Activated CD8-positive, alpha-beta T cell treated with anti-CD3 and anti-CD28 coated beads for 36 hours (primary cell): ENCODE results near the gene ZNF860. TPM values are rescaled to one million over a fixed set of nuclear protein-coding genes. Genes with fewer than 3 reads are reported as not detected.

Experiments
- ATAC-seq: fragments of 200-7000 bp; cut with Tn5 transposase; one replicate; pipeline ENCODE4 v1.10.0; 2021; ENCODE audit warnings: mild to moderate bottlenecking, moderate library complexity
- CTCF ChIA-PET: fragments of 350-600 bp; sonication (Branson Sonifier 250); formaldehyde crosslinking; loops from one replicate; lab custom pipeline; 2021; ENCODE audit warnings: antibody characterized with exemption; lab: Charles Lee
- POLR2A ChIA-PET: fragments of 350-600 bp; sonication (Branson Sonifier 250); formaldehyde crosslinking; loops from one replicate; lab custom pipeline; 2021; ENCODE audit warnings: antibody characterized with exemption; lab: Charles Lee
- DNase-seq: peaks from one replicate; pipeline ENCODE4 v3.0.0-alpha.2; 2020
- H3K27ac Mint-ChIP-seq: one replicate; pipeline ENCODE4 v1.8.0; 2021; ENCODE audit warnings: mild to moderate bottlenecking, mixed read lengths
- H3K27me3 Mint-ChIP-seq: one replicate; pipeline ENCODE4 v1.8.0; 2021; ENCODE audit warnings: mixed read lengths
- H3K36me3 Mint-ChIP-seq: one replicate; pipeline ENCODE4 v1.8.0; 2021; ENCODE audit warnings: low read depth, mixed read lengths
- H3K4me1 Mint-ChIP-seq: one replicate; pipeline ENCODE4 v1.8.0; 2021; ENCODE audit warnings: low read depth, mixed read lengths
- H3K4me3 Mint-ChIP-seq: one replicate; pipeline ENCODE4 v1.8.0; 2021; ENCODE audit warnings: mild to moderate bottlenecking, moderate library complexity, mixed read lengths
- H3K9me3 Mint-ChIP-seq: one replicate; pipeline ENCODE4 v1.8.0; 2021; ENCODE audit warnings: mixed read lengths
- CTCF ChIP-seq: fragments of 200-600 bp; IDR thresholded peaks from one replicate; pipeline ENCODE4 v1.8.0; 2022; ENCODE audit warnings: antibody characterized with exemption, mild to moderate bottlenecking
- intact Hi-C: fragments of 100-400 bp; cut with micrococcal nuclease; formaldehyde crosslinking; loops from one replicate; pipeline ENCODE4 v1.10.0; 2022
- total RNA-seq, 2 experiments: library from RNA; stranded (reverse); gene quantifications; one replicate each; pipeline ENCODE4 v1.2.3, GENCODE V29; 2021

Gene ZNF860
- total RNA-seq, 2 experiments from 2014 or later, result not detected

GRCh38 chr3:32037932-32038267 lies 56.4 kb downstream of the ZNF860 start:
- intact Hi-C loops, result no loop called here
- no peak for TF ChIP-seq CTCF
- Mint-ChIP-seq H3K9me3 (peaks cover 11% of the 10 kb centered on the region), H3K27ac (no peak overlapping the region), H3K4me1 (no peaks in the 10 kb centered on the region), H3K27me3 (peaks cover 10% of the 10 kb centered on the region), H3K4me3 (no peak overlapping the region), H3K36me3 (no peaks in the 10 kb centered on the region)
- ATAC-seq (no peak), DNase-seq (no peak)
- CTCF ChIA-PET, result no interaction called here
- POLR2A ChIA-PET, result no interaction called here

- POLR2A ChIA-PET, result no interaction called here
- CTCF ChIA-PET, result interaction anchor here (1.3 kb wide), 1 partner anchor 22 kb away, joined by 3 read pairs; no protein-coding TSS in a partner anchor
Measured at GRCh38 chr3:32041316-32041715, 59.8 kb downstream of the ZNF860 start.

More at GRCh38 chr3:32041316-32041715, 59.8 kb downstream of the ZNF860 start:
- H3K27ac Mint-ChIP-seq, result no peak overlapping the region
- H3K36me3 Mint-ChIP-seq, result no peaks in the 10 kb centered on the region
- ATAC-seq (no peak), DNase-seq (no peak)
- no peak for TF ChIP-seq CTCF
- H3K4me1 Mint-ChIP-seq, result no peaks in the 10 kb centered on the region
- intact Hi-C loops, result no loop called here
- no peaks in the 10 kb centered on the region for H3K27me3 Mint-ChIP-seq
- H3K9me3 Mint-ChIP-seq, result peaks cover 20% of the 10 kb centered on the region
- no peak overlapping the region for H3K4me3 Mint-ChIP-seq

Other genes starting within 250 kb of the ZNF860 start
- gene OSBPL10, start 488 bp upstream of the ZNF860 start, total RNA-seq, result 1 to 10 TPM; 1.9 to 2.1 TPM
- gene GPD1L, start 124.9 kb downstream of the ZNF860 start, total RNA-seq, result 10 to 100 TPM in 1 of 2 experiments, 1 to 10 TPM in 1; 9.2 to 10.2 TPM